ENCODE data around the gene WNK2.

The WNK2 gene

DNA sequence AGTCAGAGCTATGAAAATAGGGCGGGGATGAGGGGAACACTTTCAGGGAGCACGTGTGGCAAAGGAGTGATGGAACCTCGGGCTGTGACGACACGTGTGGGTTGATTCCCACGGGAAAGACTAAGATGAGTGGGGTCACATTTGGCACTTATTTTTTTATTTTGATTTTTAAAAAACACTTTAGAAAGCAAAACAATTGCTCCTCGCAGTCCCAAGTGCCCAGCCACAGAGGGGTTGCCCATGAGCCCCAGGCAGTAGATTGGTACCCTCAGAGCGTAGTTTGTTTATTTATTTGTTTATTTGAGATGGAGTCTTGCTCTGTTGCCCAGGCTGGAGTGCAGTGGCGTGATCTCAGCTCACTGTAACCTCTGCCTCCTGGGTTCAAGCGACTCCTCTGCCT, 69.7 kb downstream of the WNK2 start:
- DNase-seq (ENCODE audit: low spot score) (no peak), FAIRE-seq (no peak)

DNA sequence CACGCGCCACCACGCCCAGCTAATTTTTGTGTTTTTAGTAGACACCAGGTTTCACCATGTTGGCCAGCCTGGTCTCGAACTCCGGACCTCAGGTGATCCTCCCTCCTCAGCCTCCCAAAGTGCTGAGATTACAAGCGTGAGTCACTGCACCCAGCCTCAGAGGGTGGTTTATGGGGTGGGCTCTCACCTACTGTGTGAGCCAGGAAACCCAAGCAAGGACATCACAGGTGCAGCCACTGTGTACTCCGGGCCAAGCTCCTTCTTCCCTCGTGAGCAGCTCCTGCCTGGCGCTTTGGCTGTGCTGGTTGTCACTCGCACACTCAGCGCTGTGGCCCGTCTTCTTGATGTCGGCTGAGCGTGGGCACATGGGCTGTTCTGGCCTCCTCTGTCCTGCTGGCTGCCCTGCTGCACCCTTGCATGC, 70.1 kb downstream of the WNK2 start:
- DNase-seq (ENCODE audit: low spot score): no peak
- FAIRE-seq: no peak

- DNase-seq (ENCODE audit: low spot score) (no peak), FAIRE-seq (no peak)
Measured at GRCh38 chr9:93254806-93255493, 71.0 kb downstream of the WNK2 start.

GRCh38 chr9:93255494-93255867, 71.5 kb downstream of the WNK2 start:
- DNase-seq (ENCODE audit: low spot score) (no peak), FAIRE-seq (no peak)

GRCh38 chr9:93255994-93256877, 72.3 kb downstream of the WNK2 start:
- FAIRE-seq (no peak), DNase-seq (ENCODE audit: low spot score) (no peak)

- DNase-seq (ENCODE audit: low spot score) (no peak), FAIRE-seq (no peak)
Measured at GRCh38 chr9:93256878-93257807, 73.2 kb downstream of the WNK2 start.

GRCh38 chr9:93257808-93258331, 73.9 kb downstream of the WNK2 start:
- no peak for FAIRE-seq
- peak; percentile 27 for DNase-seq (ENCODE audit: low spot score)

- DNase-seq (ENCODE audit: low spot score) (no peak), FAIRE-seq (no peak)
Measured at GRCh38 chr9:93258419-93258817, 74.5 kb downstream of the WNK2 start.

GRCh38 chr9:93258818-93259489, 75.0 kb downstream of the WNK2 start:
- no peak for DNase-seq (ENCODE audit: low spot score)
- FAIRE-seq: no peak

DNA sequence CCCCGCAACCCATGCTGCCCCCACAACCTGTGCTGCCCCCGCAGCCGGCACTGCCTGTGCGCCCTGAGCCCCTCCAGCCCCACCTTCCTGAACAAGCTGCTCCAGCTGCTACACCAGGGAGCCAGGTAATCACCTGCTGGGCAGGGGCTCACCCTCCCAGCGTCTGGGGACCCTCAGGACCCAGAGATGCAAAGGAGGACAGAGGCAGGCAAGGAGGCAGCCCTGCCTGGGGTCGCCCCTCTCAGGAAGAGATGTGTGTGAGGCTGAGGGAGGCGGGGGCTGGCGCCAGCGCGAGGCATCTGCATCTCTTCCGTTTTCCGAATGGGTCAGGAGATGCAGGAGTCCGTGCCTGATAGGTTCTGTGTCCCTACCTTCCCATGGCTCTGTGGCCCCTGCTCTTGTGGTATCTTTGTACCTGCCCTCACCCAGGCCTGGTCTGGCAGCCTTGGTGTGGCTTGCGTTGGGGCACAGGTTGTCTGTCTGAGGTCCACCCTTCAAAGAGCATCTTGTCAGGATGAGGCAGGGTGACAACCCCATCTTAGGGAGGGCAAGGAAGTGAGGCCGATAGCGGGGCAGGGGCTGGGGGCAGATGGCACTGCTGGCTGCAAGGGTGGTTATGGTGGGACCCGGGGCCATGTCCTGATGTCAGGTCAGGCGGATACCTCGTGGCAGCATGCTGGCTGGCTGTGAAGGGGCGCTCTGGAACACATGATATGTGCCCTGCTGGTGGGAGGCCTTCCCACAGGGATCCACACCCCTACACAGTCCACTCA, 75.7 kb downstream of the WNK2 start:
- FAIRE-seq: no peak
- no peak for DNase-seq (ENCODE audit: low spot score)

DNA sequence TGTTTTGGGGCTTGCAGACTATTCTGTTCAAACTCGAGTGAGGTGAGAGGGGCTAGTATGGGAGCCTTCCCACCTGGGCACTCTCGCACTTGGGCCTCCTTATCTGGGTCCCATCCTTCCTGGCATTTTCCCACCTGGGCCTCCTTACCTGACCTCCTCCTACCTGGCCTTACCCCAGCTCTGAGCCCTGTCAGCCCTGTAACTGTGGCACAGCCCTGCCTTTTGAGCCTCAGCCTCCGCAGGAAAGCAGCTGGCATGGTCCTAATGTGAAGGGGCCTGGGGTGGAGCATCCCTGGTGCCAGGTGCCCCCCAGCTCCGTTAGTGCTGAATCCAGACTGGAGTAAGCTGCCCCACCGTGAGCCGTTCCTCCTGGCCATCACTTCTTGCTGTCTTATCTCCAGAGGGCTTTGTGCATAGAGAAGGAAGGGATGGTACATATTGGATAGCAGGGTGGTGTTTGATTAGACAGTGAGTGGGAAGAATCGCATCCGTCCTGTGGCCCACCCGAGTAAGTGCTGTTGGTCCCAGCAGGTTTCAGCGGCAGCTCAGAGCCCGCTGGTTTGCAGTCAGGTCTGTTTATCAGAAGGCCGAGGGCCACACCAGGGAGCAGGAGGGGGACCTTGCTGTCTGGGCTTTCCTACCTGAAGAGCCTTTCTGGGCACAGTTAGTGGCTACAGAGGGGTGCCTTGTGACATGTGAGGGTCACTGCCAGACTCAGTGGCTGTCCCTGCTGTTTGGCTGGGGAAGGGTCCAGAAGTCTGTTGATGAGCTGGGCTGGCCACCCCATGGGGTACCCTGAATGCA, 76.5 kb downstream of the WNK2 start:
- FAIRE-seq: no peak
- no peak for DNase-seq (ENCODE audit: low spot score)

GRCh38 chr9:93261281-93261680, 77.3 kb downstream of the WNK2 start:
- DNase-seq (ENCODE audit: low spot score) (no peak), FAIRE-seq (no peak)

DNA sequence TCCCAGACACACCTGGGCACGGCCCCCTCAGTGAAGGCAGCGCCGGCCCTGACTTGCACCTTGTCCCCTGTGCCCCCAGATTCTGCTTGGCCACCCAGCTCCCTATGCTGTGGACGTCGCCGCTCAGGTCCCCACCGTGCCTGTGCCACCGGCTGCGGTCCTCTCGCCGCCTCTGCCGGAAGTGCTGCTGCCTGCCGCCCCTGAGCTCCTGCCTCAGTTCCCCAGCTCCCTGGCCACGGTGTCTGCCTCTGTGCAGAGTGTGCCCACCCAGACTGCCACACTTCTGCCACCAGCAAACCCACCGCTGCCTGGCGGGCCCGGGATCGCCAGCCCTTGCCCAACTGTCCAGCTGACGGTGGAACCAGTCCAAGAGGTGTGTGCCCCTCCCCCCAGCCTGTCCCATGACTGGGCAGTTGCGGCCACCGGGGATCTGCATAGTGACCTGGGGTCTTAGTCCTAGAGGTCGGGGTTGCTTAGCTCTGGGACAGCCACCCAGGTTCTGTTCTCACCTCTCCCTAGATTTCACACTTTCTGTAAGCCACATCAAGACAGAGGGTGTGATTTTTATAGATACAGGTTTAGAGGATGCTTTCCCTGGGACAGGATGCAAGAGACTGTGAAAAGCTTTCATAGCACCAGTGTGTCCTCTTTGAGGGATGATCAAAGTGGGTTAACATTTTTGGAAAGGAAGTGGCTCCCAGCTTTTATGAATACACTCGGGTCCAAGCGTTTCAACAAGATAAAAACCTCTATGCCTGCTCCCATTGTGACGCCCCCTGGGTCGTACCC, 78.0 kb downstream of the WNK2 start:
- FAIRE-seq: no peak
- no peak for DNase-seq (ENCODE audit: low spot score)

- FAIRE-seq: no peak
- no peak for DNase-seq (ENCODE audit: low spot score)
Measured at GRCh38 chr9:93262537-93263310, 78.8 kb downstream of the WNK2 start.

GRCh38 chr9:93263334-93264229, 79.6 kb downstream of the WNK2 start:
- DNase-seq (ENCODE audit: low spot score): no peak
- no peak for FAIRE-seq

- no peak for FAIRE-seq
- DNase-seq (ENCODE audit: low spot score): no peak
Measured at GRCh38 chr9:93264338-93265125, 80.6 kb downstream of the WNK2 start.

Data from urothelium cell line (cell line).